NCI-H345 treated with DMSO at 0.1 percent for 48 hours (cell line): ENCODE results near the gene NBPF12.
"Not testable (repeated sequence)": the region's sequence is repeated elsewhere in the genome, so short reads cannot be mapped to it uniquely, and the experiment has no call there.

ENCODE experiments used
- DNase-seq: peaks from one replicate; lab custom pipeline; 2025; ENCODE audit not compliant: unreplicated experiment; lab: John Stamatoyannopoulos, UW

The NBPF12 gene

DNA sequence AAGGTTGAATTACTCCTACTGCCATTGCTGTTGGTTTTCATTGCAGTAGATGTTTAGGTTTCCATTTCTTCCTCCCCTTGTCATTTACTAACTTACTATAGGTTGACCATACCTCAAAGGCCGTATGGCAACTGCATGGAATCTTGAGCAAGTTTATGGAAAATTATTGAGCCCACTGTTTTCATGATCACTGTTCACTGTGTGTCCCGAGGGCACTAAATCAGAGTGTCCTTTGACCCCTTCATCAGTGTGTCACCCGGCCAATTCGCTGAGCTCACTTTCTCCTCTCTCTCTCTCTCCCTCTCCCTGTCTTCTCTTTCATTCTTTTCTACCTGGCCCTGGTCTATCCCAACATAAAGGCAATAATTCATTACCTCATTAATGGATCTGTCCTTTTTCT lies 47.7 kb downstream of the NBPF12 start:
- DNase-seq, result not testable (repeated sequence)

DNA sequence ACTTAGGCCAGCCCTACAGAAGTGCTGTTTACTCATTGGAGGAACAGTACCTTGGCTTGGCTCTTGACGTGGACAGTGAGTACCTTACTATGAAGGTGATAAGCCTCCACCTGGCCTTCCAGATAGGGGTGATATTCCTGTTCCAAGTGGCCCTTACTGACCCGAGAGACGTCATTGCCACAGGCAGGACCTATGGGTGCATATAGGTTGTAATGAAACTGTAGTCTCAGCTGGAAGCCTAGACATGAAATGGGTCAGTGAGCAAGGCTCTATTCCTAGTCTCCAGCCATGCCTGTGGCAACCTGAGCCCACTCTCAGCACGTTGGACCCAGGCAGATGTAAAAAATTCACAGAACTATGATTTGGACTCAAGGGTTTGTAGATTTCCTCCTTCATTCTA lies 48.3 kb downstream of the NBPF12 start:
- not testable (repeated sequence) for DNase-seq

DNA sequence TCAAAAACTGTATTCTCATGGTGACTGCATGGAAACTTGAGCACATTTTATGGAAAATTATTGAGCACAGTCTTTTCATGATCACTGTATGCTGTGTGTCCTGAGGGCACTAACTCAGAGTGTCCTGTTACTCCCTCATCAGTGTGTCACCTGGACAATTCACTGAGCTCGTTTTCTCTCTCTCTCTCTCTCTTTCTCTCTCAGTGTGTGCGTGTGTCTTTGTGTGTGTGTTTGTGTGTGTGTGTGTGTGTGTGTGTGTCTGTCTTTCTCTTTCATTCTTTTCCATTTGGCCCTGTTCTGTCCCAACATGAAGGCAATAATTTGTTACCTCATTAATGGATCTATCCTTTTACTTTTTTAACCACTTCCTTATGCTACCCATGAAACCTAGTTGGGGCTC lies 49.4 kb downstream of the NBPF12 start:
- not testable (repeated sequence) for DNase-seq

DNA sequence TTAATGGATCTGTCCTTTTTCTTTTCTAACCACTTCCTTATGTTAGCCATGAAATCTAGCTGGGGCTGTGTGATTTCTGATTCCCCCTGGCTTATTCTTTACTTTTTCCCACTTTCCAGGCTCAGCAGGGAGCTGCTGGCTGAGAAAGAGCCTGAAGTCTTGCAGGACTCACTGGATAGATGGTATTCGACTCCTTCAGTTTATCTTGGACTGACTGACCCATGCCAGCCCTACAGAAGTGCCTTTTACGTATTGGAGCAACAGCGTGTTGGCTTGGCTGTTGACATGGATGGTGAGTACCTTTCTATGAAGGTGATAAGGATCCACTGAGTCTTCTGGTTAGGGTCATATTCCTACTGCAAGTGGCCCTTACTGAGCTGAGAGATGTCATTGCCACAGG lies 51.3 kb downstream of the NBPF12 start:
- not testable (repeated sequence) for DNase-seq

DNA sequence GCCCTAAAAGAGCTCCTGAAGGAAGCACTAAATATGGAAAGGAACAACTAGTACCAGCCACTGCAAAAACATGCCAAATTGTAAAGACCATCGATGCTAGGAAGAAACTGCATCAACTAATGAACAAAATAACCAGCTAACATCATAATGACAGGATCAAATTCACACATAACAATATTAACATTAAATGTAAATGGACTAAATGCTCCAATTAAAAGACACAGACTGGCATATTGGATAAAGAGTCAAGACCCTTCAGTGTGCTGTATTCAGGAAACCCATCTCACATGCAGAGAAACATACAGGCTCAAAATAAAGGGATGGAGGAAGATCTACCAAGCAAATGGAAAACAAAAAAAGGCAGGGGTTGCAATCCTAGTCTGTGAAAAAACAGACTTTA lies 70.4 kb downstream of the NBPF12 start:
- DNase-seq, result not testable (repeated sequence)

DNA sequence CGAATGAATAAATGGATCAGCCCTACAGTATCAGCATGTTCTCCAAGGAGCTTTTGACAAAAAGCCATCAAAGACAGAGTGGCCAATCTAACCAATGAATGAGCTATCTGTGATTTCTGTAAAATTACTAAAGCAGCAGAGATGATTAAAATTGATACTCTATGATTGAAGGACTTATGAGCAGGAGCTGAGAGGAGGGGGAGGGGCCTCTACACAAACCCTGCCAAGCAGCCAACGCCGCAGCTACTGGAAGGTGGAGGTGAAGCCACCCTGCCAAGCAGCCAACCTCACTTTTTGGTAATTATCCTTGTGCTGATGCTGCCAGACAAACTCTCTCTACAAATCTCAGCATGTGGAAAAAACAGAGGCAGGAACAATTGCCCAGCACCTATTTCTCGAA lies 88.9 kb downstream of the NBPF12 start:
- not testable (repeated sequence) for DNase-seq

DNA sequence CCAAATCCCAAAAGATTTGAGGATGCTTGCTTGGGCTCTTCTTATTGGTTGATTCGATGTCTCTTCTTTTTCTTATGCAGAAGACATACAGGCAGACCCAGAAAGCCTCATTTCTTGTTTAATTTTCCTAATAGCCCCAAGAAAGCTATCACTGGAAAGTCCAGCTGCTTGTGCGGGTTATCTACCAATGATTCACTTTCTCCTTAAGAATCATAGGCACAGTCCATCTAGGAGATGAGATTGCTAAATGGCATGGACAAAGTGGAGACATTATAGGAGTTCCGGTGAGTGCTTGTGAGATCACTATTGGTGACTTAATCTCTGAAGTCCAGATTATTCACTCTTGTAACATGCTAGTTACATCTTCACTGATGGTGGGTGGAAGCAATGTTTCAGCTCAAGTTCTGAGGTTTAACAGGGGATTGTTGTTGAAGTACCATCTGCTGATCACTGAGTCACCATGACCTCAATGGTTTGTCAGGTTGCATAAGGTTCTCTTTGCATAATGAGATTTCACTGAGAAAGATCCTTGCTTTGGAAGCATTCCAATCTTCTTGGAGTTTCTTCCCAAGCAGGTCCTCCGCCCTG lies 92.0 kb downstream of the NBPF12 start:
- DNase-seq, result not testable (repeated sequence)

DNA sequence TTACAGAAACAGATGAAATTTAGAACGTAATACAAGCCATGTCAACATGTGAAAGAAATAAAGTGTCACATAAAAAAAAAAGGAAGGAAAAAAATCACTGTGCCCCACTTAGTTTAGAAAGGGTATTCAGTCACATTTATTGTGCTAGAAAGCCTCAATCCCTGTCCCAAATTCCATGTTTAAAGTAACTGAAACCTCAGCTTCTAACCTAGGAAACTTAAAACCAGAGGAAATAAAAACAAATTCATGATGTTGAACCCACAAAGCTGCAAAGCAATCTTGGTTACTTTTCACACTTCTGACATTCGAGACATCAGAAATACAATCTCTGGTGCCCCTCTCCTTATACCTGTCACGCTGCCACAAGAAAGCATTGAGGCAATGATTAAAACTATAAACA lies 101.8 kb downstream of the NBPF12 start:
- no peak for DNase-seq

DNA sequence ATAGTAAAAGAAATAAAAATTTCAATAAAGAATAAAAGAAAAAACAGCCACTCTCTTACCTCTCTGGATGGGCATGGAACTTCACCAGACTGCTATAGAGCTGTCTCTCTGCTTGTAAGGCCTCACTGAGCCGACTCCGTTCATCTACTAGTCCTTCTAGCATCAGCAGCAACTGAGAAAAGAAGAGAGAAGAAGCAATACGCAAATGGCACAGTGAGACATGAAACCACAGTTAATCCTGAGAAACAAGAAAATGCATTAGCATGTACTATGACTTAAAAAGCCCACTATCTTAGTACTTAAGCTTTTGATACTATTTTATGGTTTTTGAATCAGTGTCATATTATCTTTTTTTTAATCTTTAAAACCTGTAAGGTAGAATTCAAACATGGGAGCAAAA lies 104.8 kb downstream of the NBPF12 start:
- DNase-seq, result not testable (repeated sequence)

DNA sequence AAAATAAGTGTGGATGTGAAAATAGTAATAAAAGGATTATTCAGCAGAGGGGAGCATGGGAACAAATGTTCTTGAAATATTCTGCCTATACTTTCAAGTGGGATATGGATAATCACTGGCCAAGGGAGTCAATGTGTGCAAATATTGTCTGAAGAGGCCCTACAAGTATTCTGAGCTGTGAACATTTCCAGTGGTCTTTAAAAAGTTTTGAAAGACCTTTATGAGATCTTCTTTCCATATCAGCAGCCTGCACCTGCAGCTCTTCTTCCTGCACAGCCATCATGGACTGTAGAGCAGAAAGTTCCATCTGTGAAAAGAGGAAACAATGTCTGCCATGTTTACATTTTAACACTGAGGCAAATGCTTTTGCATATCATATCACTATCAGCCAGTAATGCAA lies 106.4 kb downstream of the NBPF12 start:
- not testable (repeated sequence) for DNase-seq
